Measurements from ENCODE around the gene BST1. TPM values are rescaled to one million over a fixed set of nuclear protein-coding genes. Genes with fewer than 3 reads are reported as not detected.

The BST1 gene
- total RNA-seq, 4 donors from 2014 or later, result 3.7 to 6.7 (median 5.7) TPM

DNA sequence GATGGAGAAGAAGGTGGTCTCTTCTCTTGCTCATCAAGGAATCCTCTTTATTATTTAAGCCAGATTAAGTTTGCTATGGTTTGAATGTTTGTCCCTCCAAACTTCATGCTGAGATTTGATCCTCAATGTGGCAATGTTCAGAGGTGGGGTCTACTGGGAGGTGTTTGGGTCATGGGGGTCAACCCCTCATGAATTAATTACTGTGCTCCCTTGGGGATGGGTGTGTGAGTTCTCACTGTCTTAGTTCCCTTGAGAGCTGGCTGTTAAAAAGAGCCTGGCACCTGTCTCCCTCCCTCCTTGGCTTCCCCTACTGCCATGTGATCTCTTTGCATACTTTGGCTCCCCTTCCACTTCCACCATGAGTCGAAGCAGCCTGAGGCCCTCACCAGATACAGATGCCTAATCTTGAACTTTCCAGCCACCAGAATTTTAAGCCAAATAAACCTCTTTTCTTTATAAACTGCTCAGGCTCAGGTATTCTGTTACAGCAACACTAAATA, 39.3 kb downstream of the BST1 start:
- DNase-seq (ENCODE audit: low spot score in 2 of 2), result no peak
- WGBS, 2 donors, result 35 to 47% methylated on average over 1 of the region's 1 CpG
- intact Hi-C loops (cut with DNase I; ENCODE audit: low total_unique reads), result no loop called here
- TF ChIP-seq, protein P1, sequence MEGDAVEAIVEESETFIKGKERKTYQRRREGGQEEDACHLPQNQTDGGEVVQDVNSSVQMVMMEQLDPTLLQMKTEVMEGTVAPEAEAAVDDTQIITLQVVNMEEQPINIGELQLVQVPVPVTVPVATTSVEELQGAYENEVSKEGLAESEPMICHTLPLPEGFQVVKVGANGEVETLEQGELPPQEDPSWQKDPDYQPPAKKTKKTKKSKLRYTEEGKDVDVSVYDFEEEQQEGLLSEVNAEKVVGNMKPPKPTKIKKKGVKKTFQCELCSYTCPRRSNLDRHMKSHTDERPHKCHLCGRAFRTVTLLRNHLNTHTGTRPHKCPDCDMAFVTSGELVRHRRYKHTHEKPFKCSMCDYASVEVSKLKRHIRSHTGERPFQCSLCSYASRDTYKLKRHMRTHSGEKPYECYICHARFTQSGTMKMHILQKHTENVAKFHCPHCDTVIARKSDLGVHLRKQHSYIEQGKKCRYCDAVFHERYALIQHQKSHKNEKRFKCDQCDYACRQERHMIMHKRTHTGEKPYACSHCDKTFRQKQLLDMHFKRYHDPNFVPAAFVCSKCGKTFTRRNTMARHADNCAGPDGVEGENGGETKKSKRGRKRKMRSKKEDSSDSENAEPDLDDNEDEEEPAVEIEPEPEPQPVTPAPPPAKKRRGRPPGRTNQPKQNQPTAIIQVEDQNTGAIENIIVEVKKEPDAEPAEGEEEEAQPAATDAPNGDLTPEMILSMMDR (IDR thresholded peaks at IDR 0.05), result no peak
- no peak overlapping the region for H3K4me3 ChIP-seq (ENCODE audit: low read depth, poor library complexity, severe bottlenecking)

DNA sequence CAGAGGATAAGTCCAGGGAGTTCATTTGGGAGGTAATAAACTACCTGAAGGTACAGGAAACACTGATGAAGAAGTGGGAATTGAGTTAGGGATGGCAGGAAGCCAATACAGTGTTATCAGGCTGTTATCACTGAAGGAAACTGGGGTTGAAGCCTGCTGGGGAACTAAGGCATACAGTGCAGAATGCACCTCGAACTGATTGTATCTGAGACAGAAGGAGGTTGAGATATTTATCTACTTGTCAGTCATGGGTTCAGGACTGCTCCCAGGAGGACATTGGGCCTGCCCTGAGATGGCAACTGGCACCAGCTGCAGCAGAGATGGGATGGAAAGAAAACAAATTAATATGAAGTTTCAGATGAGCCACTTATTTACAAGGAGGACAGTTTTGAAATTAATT, 39.8 kb downstream of the BST1 start:
- DNase-seq (ENCODE audit: low spot score in 2 of 2), result no peak
- no peak overlapping the region for H3K4me3 ChIP-seq (ENCODE audit: low read depth, poor library complexity, severe bottlenecking)
- whole genome bisulfite sequencing, 2 donors, result 21 to 30% methylated on average over 1 of the region's 1 CpG
- TF ChIP-seq, protein P1 (IDR thresholded peaks at IDR 0.05), result no peak
- no peak for TF ChIP-seq POLR2A (IDR thresholded peaks at IDR 0.05)
- intact Hi-C loops (cut with DNase I; ENCODE audit: low total_unique reads), result no loop called here

DNA sequence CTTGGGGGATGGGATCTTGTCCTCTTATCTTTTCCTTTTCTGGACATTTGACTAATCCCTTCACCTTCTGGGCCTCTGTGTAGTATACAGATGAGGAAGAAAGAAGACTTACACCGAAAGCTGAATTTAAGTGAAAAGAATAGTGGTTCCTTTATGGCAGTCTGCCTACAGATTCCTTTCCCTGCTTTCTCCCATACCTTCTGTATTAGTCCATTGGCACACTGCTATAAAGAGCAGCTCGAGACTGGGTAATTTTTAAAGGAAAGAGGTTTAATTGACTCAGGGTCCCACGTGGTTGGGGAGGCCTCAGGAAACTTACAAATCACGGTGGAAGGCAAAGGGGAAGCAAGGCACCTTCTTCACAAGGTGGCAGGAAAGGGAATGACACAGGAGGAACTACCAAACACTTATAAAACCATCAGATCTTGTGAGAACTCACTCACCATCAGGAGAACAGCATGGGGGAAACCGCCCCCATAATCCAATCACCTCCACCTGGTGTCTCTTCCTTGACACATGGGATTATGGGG, 41.2 kb downstream of the BST1 start:
- WGBS, 2 donors, result 44 to 51% methylated on average over 5 of the region's 5 CpGs
- intact Hi-C loops (cut with DNase I; ENCODE audit: low total_unique reads), result no loop called here
- TF ChIP-seq, protein P1 (IDR thresholded peaks at IDR 0.05), result no peak
- TF ChIP-seq POLR2A (IDR thresholded peaks at IDR 0.05), result no peak
- no peak overlapping the region for H3K4me3 ChIP-seq (ENCODE audit: low read depth, poor library complexity, severe bottlenecking)
- DNase-seq (ENCODE audit: low spot score in 2 of 2), result no peak

DNA sequence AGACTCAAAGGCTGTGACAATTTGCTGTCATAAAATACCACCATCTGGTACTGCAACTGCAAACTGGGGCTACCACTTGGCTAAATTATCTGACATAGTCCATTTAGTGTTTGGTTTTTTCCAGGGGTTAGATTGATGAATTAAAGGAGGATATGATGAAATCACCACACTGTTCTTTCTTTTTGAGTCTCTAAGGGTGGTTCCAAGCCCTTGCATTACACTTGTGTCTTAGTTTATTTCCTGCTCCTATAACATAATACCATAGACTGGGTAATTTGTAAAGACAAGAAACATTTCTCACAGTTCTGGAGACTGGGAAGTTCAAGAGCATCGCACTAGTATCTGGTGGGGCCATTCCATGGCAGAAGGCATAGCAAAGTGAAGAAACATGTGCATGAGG, 43.2 kb downstream of the BST1 start:
- intact Hi-C loops (cut with DNase I; ENCODE audit: low total_unique reads), result no loop called here
- 88 to 100% methylated on average over 1 of the region's 1 CpG for WGBS, 2 donors
- TF ChIP-seq, protein P1 (IDR thresholded peaks at IDR 0.05), result no peak
- no peak for TF ChIP-seq POLR2A (IDR thresholded peaks at IDR 0.05)
- DNase-seq (ENCODE audit: low spot score in 2 of 2), result no peak
- no peak overlapping the region for H3K4me3 ChIP-seq (ENCODE audit: low read depth, poor library complexity, severe bottlenecking)

DNA sequence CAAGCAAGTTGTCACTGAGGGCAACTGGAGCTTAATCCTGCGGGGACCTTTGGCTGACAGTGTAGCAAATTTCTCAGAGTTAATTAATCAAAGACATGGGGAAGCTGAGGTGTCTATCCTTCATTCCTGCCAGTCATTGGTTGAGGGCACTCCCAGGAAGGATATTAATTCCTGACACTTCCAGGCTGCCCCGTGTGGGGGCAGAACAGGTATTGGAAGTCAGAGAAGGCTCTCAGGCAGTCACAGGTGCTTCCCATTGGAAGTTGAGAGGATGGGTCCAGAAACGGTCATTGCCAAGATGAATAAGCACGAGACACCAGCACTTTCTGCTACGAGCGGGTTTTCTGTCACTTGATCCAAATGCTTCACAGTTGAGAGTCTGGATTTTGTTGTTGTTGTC, 46.1 kb downstream of the BST1 start:
- DNase-seq (ENCODE audit: low spot score in 2 of 2), result no peak
- intact Hi-C loops (cut with DNase I; ENCODE audit: low total_unique reads), result no loop called here
- no peak overlapping the region for H3K4me3 ChIP-seq (ENCODE audit: low read depth, poor library complexity, severe bottlenecking)
- no peak for TF ChIP-seq POLR2A (IDR thresholded peaks at IDR 0.05)
- TF ChIP-seq, protein P1 (IDR thresholded peaks at IDR 0.05), result no peak
- 68 to 75% methylated on average over 6 of the region's 6 CpGs for WGBS, 2 donors

DNA sequence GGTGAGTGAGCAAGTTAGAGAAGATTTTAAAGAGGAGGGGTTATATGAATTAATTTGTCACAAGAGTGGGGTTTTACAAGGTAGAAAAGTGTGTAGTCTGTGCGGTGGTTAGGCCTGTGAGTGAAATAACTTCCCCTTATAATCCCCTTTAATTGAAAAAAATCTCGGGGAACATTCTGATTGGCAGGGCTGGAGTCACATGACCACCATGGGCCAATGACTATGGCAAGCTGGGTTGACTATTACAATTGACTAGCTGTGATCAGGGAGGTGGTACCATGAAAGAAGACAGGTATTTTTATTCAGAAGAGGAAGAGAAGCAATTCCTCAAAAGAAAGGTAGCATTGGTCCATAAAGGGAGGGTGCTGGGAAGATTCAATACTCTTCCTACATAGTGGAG, 48.3 kb downstream of the BST1 start:
- TF ChIP-seq, protein P1 (IDR thresholded peaks at IDR 0.05), result no peak
- no peak for TF ChIP-seq POLR2A (IDR thresholded peaks at IDR 0.05)
- 93 to 94% methylated on average over 2 of the region's 2 CpGs for WGBS, 2 donors
- intact Hi-C loops (cut with DNase I; ENCODE audit: low total_unique reads), result no loop called here
- no peak for DNase-seq (ENCODE audit: low spot score in 2 of 2)
- no peak overlapping the region for H3K4me3 ChIP-seq (ENCODE audit: low read depth, poor library complexity, severe bottlenecking)

Measured in lower leg skin (tissue), 4 donors.